ENCODE data around the gene TENM3. TPM values are rescaled to one million over a fixed set of nuclear protein-coding genes. Genes with fewer than 3 reads are reported as not detected.

The TENM3 gene
- total and polyA plus RNA-seq, 10 of the 15 experiments (the other 5 are each of a cell fraction or from before 2014, with no cell fraction given) = 0.01 to 1.7 (median 0.08) TPM; not detected in 2

GRCh38 chr4:182807767-182808548, 564.8 kb downstream of the TENM3 start:
- RAD21 ChIA-PET (ENCODE audit: unreplicated experiment) = interaction anchor here (1.2 kb wide), 2 partner anchors 117 to 332 kb away, joined by 3 to 8 read pairs; no protein-coding TSS in a partner anchor
- BruUV-seq (replicated peaks) = no TSS peak
- H3K27ac ChIP-seq (ENCODE audit: control insufficient read depth, insufficient read depth) = no peak overlapping the region
- in situ Hi-C loops (cut with MboI) (loop anchor here (5.0 kb wide), 1 partner anchor 326 kb away; no protein-coding TSS in a partner anchor), intact Hi-C loops (cut with micrococcal nuclease; ENCODE audit: unreplicated experiment) (loop anchor here (5.0 to 10.0 kb wide), 3 partner anchors 457 to 1663 kb away; no protein-coding TSS in a partner anchor)
- H4K20me1 ChIP-seq (ENCODE audit: control insufficient read depth, insufficient read depth) = no peaks in the 10 kb centered on the region
- FAIRE-seq = no peak
- H3K4me1 ChIP-seq (ENCODE audit: control insufficient read depth, insufficient read depth, low read length) = peaks cover 24% of the 10 kb centered on the region
- CTCF ChIA-PET = interaction anchor here (1.2 kb wide), 1 partner anchor 117 kb away, joined by 19 read pairs; no protein-coding TSS in a partner anchor
- SMC1A ChIA-PET (ENCODE audit: uncharacterized antibody, unreplicated experiment) = no interaction called here
- no peak overlapping the region for H3K4me3 ChIP-seq
- no peaks in the 10 kb centered on the region for H3K36me3 ChIP-seq (ENCODE audit: control insufficient read depth in 2 of 2, insufficient read depth in 2 of 2, low read length in 1 of 2)
- peaks cover 7% of the 10 kb centered on the region; the same call in 2 of the 3 replicates for H3K9me3 ChIP-seq (replicated peaks; ENCODE audit: control insufficient read depth, insufficient read depth, low read length)
- TF ChIP-seq ZNF622 (IDR thresholded peaks at IDR 0.05) (no peak), CBX3 (IDR thresholded peaks at IDR 0.05; ENCODE audit: borderline replicate concordance, low read depth) (no peak), MYB (IDR thresholded peaks at IDR 0.05; ENCODE audit: borderline replicate concordance, low read depth, low read length) (no peak), PKNOX1 (IDR thresholded peaks at IDR 0.05) (no peak), PBX3 (IDR thresholded peaks at IDR 0.05; ENCODE audit: insufficient replicate concordance, low read depth, low read length) (no peak), FOS (IDR thresholded peaks at IDR 0.05; ENCODE audit: borderline replicate concordance, extremely low read depth, insufficient read length) (no peak), RELB (IDR thresholded peaks at IDR 0.05; ENCODE audit: low read depth) (no peak), PAX8 (IDR thresholded peaks at IDR 0.05) (no peak), STAT3 (IDR thresholded peaks at IDR 0.05; ENCODE audit: low read depth, low read length) (no peak), ZNF384 (IDR thresholded peaks at IDR 0.05; ENCODE audit: borderline replicate concordance, low read depth, low read length) (no peak), MYC (IDR thresholded peaks at IDR 0.05; ENCODE audit: insufficient read depth, insufficient read length, insufficient replicate concordance, low read length, severe bottlenecking) (no peak), ZBTB4 (CRISPR knock-in tag; IDR thresholded peaks at IDR 0.05) (no peak), ETV6 (conservative IDR thresholded peaks at IDR 0.05 in 1 of 2, IDR thresholded peaks at IDR 0.05 in 1 of 2; ENCODE audit: borderline replicate concordance in 1 of 2, low read depth in 1 of 2) (no peak), NR2F1 (conservative IDR thresholded peaks at IDR 0.05) (no peak), POLR2AphosphoS5 (IDR thresholded peaks at IDR 0.05; ENCODE audit: low read length) (no peak)
- no peak overlapping the region for H3K9ac ChIP-seq (ENCODE audit: control insufficient read depth, insufficient read depth, low read length)
- no peak overlapping the region for H2AFZ ChIP-seq (ENCODE audit: control insufficient read depth, low read depth, low read length)
- H3K27me3 ChIP-seq (replicated peaks in 1 of 2; ENCODE audit: control insufficient read depth in 2 of 2, insufficient read depth in 2 of 2, low read length in 1 of 2) = no peaks in the 10 kb centered on the region
- H3K4me2 ChIP-seq (ENCODE audit: control insufficient read depth, insufficient read depth) = no peak overlapping the region
- DNase-seq (ENCODE audit: low read depth, low spot score) = no peak
- H3K79me2 ChIP-seq (ENCODE audit: control insufficient read depth, insufficient read depth, low read length) = no peaks in the 10 kb centered on the region
- WGBS (ENCODE audit: insufficient coverage, insufficient replicate concordance, low lambda C conversion rate, missing lambda C conversion rate) = 95% methylated on average over 36 of the region's 45 CpGs
- ATAC-seq = no peak
- POLR2A ChIA-PET = interaction anchor here (1.1 kb wide), 1 partner anchor 110 kb away, joined by 4 read pairs; no protein-coding TSS in a partner anchor

All from GM12878 (cell line).